Thyroid gland (tissue), 4 donors: ENCODE results near the gene YPEL2.

Source experiments
- CTCF ChIP-seq, 6 experiments: fragments of 200-600 bp in 3 of 6; fragments of 450-650 bp in 3 of 6; sonication (generic) in 3 of 6; IDR thresholded peaks; one replicate each; pipeline ENCODE4 v1.5.1; 2016 to 2019; ENCODE audit warnings: antibody characterized with exemption in 6 of 6, mild to moderate bottlenecking in 2 of 6, inconsistent platforms in 1 of 6, moderate library complexity in 1 of 6
- POLR2A ChIP-seq, 2 donors: fragments of 450-650 bp; IDR thresholded peaks; one replicate each; pipeline ENCODE4 v1.6.1; 2017; ENCODE audit warnings: antibody characterized with exemption in 2 of 2, mild to moderate bottlenecking in 2 of 2, moderate library complexity in 1 of 2

- TF ChIP-seq CTCF (IDR thresholded peaks at IDR 0.05) = no peak
- TF ChIP-seq POLR2A (IDR thresholded peaks at IDR 0.05) = no peak
These were observed 32.9 kb upstream of the YPEL2 start for GRCh38 chr17:59298521-59298920.
